Fibroblast of lung (primary cell): ENCODE results near the gene CFAP161. TPM values are rescaled to one million over a fixed set of nuclear protein-coding genes. Genes with fewer than 3 reads are reported as not detected.
"Not testable (repeated sequence)": the region's sequence is repeated elsewhere in the genome, so short reads cannot be mapped to it uniquely, and the experiment has no call there.

Experiments
- DNase-seq, 2 donors: peaks; one replicate each; pipeline versions ENCODE4 v3.0.0 to v3.0.0-alpha.2; 2010; ENCODE audit warnings: low read depth in 2 of 2
- H2AFZ ChIP-seq: 2 replicates; pipeline ENCODE4 v1.5.1; 2012; ENCODE audit warnings: low read length, control low read depth, inconsistent platforms
- H3K27ac ChIP-seq: 2 replicates; pipeline ENCODE4 v1.5.1; 2011; ENCODE audit warnings: low read length, control low read depth; ENCODE audit not compliant: insufficient read depth
- H3K27me3 ChIP-seq: 2 replicates; pipeline ENCODE4 v1.5.1; 2011; ENCODE audit warnings: mild to moderate bottlenecking, low read length; ENCODE audit not compliant: control insufficient read depth, insufficient read depth
- H3K36me3 ChIP-seq: 2 replicates; pipeline ENCODE4 v1.5.1; 2011; ENCODE audit warnings: low read length; ENCODE audit not compliant: control insufficient read depth, insufficient read depth
- H3K4me1 ChIP-seq: 2 replicates; pipeline ENCODE4 v1.5.1; 2011; ENCODE audit warnings: low read length; ENCODE audit not compliant: control insufficient read depth, insufficient read depth; ENCODE audit errors: extremely low read depth
- H3K4me2 ChIP-seq: 2 replicates; pipeline ENCODE4 v1.5.1; 2011; ENCODE audit warnings: low read length, control low read depth; ENCODE audit not compliant: insufficient read depth; ENCODE audit errors: extremely low read depth
- H3K4me3 ChIP-seq, 4 experiments: fragments of 200-600 bp in 1 of 4; sonication (generic) in 1 of 4; replicated peaks in 1 of 4; 2 replicates each; pipeline ENCODE4 v1.5.1; 2011 to 2016; ENCODE audit warnings: low read length in 4 of 4, low read depth in 3 of 4, mild to moderate bottlenecking in 3 of 4, control low read depth in 2 of 4, inconsistent platforms in 1 of 4, mixed read lengths in 1 of 4; ENCODE audit not compliant: insufficient read depth in 1 of 4; ENCODE audit errors: control extremely low read depth in 1 of 4
- H3K79me2 ChIP-seq: 2 replicates; pipeline ENCODE4 v1.5.1; 2012; ENCODE audit warnings: mild to moderate bottlenecking, low read length, inconsistent platforms; ENCODE audit not compliant: control insufficient read depth, insufficient read depth
- H3K9ac ChIP-seq: 2 replicates; pipeline ENCODE4 v1.5.1; 2011; ENCODE audit warnings: mild to moderate bottlenecking, low read length, control low read depth; ENCODE audit not compliant: insufficient read depth
- H3K9me3 ChIP-seq: 2 replicates; pipeline ENCODE4 v1.5.1; 2012; ENCODE audit warnings: low read depth, low read length; ENCODE audit not compliant: control insufficient read depth, insufficient read depth
- H4K20me1 ChIP-seq: 2 replicates; pipeline ENCODE4 v1.5.1; 2011; ENCODE audit warnings: low read length; ENCODE audit not compliant: control insufficient read depth, insufficient read depth; ENCODE audit errors: extremely low read depth
- CTCF ChIP-seq, 2 donors: IDR thresholded peaks in 1 of 2; conservative IDR thresholded peaks in 1 of 2; 1 replicate in 1 of 2; 2 replicates in 1 of 2; pipeline ENCODE4 v1.5.1; 2011 to 2012; ENCODE audit warnings: low read length in 2 of 2, control low read depth in 1 of 2, inconsistent platforms in 1 of 2, low read depth in 1 of 2, mild to moderate bottlenecking in 1 of 2
- EZH2 ChIP-seq: IDR thresholded peaks from 2 replicates; pipeline ENCODE4 v1.5.1; 2012; ENCODE audit warnings: low read length, control low read depth, mild to moderate bottlenecking; ENCODE audit errors: missing control alignments
- polyA plus RNA-seq, 2 donors: library from polyadenylated mRNA; depleted of rRNA in 1 of 2; stranded (reverse) in 1 of 2; unstranded in 1 of 2; fragments of >200 nt; gene quantifications; 2 replicates each; pipeline ENCODE4 v1.2.1, GENCODE V29; 2011 to 2012; ENCODE audit warnings: missing spikeins in 1 of 2
- total RNA-seq: library from RNA; depleted of rRNA; stranded (reverse); fragments of >200 nt; gene quantifications from 2 replicates; pipeline ENCODE4 v1.2.1, GENCODE V29; 2014

The CFAP161 gene
- total and polyA plus RNA-seq, 2 donors (not counting 1 experiment from before 2014, with no cell fraction given): 0.17 TPM; not detected in 1

GRCh38 chr15:81120069-81120468 is 14.0 kb upstream of the CFAP161 start:
- Histone ChIP-seq H3K79me2 (no peaks in the 10 kb centered on the region), H3K36me3 (no peaks in the 10 kb centered on the region), H3K27me3 (peaks cover 2% of the 10 kb centered on the region), H4K20me1 (no peaks in the 10 kb centered on the region), H2AFZ (no peak overlapping the region), H3K27ac (no peak overlapping the region), H3K4me1 (peaks cover 3% of the 10 kb centered on the region), H3K4me3 (no peak overlapping the region), H3K9me3 (no peaks in the 10 kb centered on the region), H3K4me2 (no peak overlapping the region), H3K9ac (no peak overlapping the region)
- no peak for TF ChIP-seq EZH2
- TF ChIP-seq CTCF (conservative IDR thresholded peaks at IDR 0.05 in 1 of 2, IDR thresholded peaks at IDR 0.05 in 1 of 2; ENCODE audit: low read depth in 1 of 2, low read length in 2 of 2): no peak
- DNase-seq: no peak

GRCh38 chr15:81126892-81127291 is 7.2 kb upstream of the CFAP161 start:
- Histone ChIP-seq H4K20me1 (no peaks in the 10 kb centered on the region), H3K79me2 (no peaks in the 10 kb centered on the region), H3K4me2 (no peak overlapping the region), H3K27ac (no peak overlapping the region), H3K4me1 (no peaks in the 10 kb centered on the region), H3K9me3 (no peaks in the 10 kb centered on the region), H3K27me3 (no peaks in the 10 kb centered on the region), H3K9ac (no peak overlapping the region), H3K4me3 (no peak overlapping the region), H3K36me3 (no peaks in the 10 kb centered on the region), H2AFZ (no peak overlapping the region)
- TF ChIP-seq CTCF (conservative IDR thresholded peaks at IDR 0.05 in 1 of 2, IDR thresholded peaks at IDR 0.05 in 1 of 2; ENCODE audit: low read depth in 1 of 2, low read length in 2 of 2) (no peak), EZH2 (no peak)
- DNase-seq: peak in 1 of 2 donors; percentile 12

- H3K4me3 ChIP-seq: not testable (repeated sequence)
Measured at GRCh38 chr15:81141478-81141877, 7.4 kb downstream of the CFAP161 start.

More at GRCh38 chr15:81141478-81141877, 7.4 kb downstream of the CFAP161 start:
- not testable (repeated sequence) for DNase-seq, H3K9me3 ChIP-seq, H3K79me2 ChIP-seq, H3K4me1 ChIP-seq, H3K27me3 ChIP-seq, H3K9ac ChIP-seq, H3K36me3 ChIP-seq, H3K27ac ChIP-seq, H3K4me2 ChIP-seq, H2AFZ ChIP-seq, H4K20me1 ChIP-seq
